IMR-90 (cell line): ENCODE results near the gene STK36.

Experiments
- CTCF ChIP-seq: conservative IDR thresholded peaks from 2 replicates; pipeline ENCODE4 v1.5.1; 2012; ENCODE audit warnings: mild to moderate bottlenecking, low read depth, low read length, improper control_type of control experiment
- RCOR1 ChIP-seq: IDR thresholded peaks from 2 replicates; pipeline ENCODE4 v1.6.1; 2012; ENCODE audit warnings: mild to moderate bottlenecking, low read length, improper control_type of control experiment; ENCODE audit not compliant: insufficient replicate concordance
- RFX5 ChIP-seq: IDR thresholded peaks from 2 replicates; pipeline ENCODE4 v1.8.0; 2012; ENCODE audit warnings: low read depth, mild to moderate bottlenecking, low read length, moderate library complexity

GRCh38 chr2:218710687-218711549 lies 39.0 kb downstream of the STK36 start, which contains the start of gene TTLL4:
- TF ChIP-seq CTCF (peak; percentile 92), RCOR1 (no peak), RFX5 (0 out of 2 replicates have a peak, but pooled peaks have one; percentile 4)
